NCI-H1417 (cell line): Measurements from ENCODE around the gene KLHL29.

Experiments
- DNase-seq, 3 experiments: peaks; one replicate each; lab custom pipeline; 2025; lab: John Stamatoyannopoulos, UW

KLHL29 gene

GRCh38 chr2:23681356-23682140 is 296.6 kb downstream of the KLHL29 start:
- peak in 2 of 3 experiments; percentile 29 to 30 for DNase-seq

DNA sequence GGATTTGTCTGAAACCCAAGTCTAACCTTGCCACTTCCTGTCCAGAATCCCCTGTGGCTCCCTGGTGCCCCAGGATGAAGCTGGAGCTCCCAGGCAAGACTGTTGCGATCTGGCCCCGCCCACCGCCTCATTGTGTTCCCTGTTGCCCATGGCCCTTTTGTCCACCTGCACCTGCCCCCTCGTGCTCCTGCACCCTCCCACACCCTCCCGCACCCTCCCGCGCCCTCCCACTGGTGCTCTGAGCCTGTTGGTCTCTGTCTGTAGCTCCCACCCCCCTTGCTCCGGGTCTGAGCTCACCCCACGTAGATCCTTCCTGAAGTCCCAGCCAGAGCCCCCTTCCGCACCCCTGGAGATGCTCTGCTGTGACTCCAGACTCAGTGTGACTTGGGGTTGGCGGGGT is 297.5 kb downstream of the KLHL29 start:
- no peak for DNase-seq

DNA sequence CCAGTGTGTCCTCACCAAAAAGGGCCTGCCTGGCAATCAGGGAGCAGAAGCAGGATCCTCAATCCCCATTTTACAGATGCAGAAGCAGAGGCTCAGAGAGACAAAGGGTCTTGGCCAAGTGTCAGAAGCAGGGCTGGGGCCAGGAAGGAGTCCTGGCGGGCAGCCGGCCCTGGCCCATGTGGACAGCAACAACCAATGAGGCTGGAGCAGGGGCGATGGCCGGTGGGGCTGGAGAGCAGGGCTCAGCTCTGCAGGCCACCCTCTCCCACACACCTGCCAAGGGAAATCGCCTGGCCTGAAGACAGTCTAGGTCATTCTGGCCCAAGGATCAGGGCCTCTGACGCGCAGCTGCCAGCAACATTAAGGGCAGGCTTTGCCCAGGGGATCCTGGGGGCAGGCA is 298.0 kb downstream of the KLHL29 start:
- no peak for DNase-seq

DNA sequence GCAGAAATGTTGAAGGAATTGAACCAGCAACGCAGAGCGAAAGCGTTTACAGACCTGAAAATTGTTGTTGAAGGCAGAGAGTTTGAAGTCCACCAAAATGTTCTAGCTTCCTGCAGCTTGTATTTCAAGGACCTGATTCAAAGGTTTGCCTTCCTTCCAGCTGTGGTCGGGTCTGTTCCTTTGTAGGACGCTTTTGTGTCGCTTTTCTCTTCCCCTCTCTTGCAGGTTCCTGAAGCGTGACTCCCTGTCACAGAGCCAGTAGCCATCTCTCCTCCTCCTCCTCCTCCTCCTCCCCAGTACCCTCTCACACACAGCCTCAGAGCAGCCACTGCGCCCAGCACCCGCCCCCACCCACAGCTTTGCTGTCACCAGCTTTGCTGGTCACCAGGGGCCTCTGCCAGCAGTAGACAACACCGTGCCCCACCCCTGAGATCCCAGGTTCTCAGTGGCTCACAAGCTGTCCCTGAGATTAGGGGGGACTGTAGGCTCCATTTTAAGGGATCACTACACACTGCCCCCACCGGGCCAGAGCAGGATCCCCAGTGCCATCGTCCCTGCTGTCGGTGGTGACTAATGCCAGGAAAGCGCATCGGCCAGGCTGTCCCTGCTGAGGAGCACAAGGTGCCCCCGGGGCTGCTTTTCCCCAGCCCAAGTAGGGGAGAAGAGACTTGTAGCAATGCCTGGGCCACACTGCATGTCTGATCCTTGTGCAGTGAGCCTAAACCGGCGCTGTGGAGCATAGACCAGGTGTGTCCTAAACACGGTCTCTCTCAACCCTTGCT is 299.6 kb downstream of the KLHL29 start:
- DNase-seq = no peak

DNA sequence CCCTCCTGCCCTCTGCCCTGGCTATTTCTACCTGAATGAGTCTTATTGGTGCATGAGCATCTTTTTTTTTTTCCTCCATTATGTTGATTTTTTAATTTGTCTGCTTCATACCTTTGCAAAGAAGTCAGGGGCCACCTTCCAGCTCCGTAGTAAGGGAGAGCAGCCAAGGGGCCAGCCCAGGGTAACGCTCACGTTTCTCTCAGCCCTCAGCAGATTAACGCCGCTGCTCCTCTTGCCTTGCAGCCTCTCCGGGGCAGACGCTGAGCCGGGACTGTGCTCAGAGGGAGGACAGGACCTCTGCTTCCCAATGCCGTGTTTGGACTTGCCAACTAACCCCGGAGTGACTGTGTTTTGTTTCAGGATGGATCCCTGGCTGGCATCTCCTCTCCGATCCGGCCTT is 300.2 kb downstream of the KLHL29 start:
- no peak for DNase-seq

- no peak for DNase-seq
Observed at GRCh38 chr2:23685706-23686105, 300.7 kb downstream of the KLHL29 start.

GRCh38 chr2:23686405-23687029 is 301.5 kb downstream of the KLHL29 start:
- no peak for DNase-seq

DNA sequence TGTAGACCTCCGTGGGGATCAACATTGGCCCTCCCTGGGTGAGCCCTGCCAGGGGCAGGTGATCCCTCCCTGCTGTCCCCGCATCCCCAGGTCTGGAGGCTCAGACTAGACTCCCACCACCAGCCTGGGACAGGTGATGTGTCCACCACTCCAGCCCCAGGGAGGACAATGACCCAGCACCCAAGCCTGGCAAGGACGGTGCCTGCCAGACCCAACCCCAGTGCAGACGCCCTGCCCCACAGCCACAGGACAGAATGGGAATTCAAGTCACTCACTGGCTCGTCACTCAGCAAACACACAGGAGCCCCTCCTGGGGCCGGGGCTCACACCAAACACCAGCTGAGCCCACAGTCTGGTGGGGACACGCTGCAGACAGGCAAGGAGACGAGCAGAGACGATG is 302.2 kb downstream of the KLHL29 start:
- DNase-seq = no peak

DNA sequence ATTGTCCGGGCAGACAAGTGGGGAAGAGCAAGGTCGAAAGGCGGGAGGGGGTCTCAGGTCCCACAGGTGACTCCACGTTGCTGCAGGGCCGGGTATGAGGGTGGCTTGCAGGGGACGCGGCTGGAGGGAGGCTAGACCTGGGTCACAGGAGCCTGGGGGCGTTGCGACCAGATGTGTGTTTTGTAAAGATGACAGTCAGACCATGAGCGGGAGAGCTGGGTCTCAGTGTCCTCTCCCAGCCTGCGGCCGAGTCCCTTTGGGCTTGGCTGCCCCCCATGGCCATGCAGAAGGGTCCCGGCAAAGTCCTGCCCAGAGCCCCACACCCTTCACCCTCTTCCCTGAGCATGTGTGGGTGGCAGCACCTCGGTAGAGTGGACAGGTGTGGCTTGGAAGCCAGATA is 302.7 kb downstream of the KLHL29 start:
- no peak for DNase-seq

GRCh38 chr2:23688486-23689130 is 303.6 kb downstream of the KLHL29 start:
- no peak for DNase-seq

GRCh38 chr2:23689131-23689700 is 304.2 kb downstream of the KLHL29 start:
- DNase-seq = no peak

GRCh38 chr2:23689891-23690290 is 304.9 kb downstream of the KLHL29 start:
- DNase-seq = no peak

DNA sequence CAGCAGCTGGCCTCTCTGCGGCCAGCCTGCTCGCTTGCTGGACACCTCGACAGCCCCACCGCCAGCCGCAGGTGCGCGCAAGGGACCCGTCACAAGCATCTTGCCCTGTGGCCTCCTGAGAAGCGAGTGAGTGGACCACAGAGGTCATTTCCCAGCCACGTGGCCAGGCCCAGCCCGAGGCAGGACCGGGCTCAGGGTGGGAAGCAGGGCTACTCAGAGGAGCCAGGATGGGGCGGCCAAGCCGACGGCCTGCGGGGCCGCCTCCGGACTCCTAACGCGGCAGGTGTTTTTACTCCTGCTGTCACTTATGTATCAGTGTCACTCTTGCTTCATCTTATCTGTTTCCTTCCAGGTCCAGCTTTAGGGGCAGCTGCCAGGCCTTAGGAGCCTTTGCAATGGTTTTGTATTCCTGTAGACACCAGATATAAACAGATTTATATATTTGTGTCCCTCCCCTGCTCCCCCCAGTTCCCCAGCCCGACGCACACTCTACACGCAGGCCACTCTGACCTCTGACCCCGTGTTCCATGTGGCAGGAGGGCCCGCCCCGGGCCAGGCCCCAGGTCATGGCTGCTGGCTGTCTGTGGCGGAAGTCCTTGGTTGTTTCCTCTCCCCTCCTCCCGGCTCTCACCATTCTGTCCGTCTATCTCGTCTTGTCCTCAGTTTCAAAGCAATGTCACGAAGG is 305.6 kb downstream of the KLHL29 start:
- no peak for DNase-seq

DNA sequence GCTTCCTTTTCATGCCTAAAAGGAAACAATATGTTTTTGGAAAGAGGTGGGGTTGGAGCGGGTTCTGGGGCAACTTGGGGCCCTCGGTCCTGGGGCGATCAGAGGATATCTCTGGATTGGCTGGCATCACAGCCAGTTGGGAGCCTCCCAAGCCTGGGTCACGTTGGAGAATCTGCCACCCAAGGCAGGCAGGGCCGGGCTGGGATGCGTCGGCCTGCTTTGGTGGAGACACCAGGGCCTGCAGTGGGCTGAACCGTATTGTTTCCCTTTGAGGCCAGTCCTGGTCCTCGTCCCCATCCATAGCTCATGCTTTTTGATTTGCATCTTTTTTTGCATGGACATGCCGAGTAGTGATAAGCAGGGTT is 306.1 kb downstream of the KLHL29 start:
- no peak for DNase-seq

DNA sequence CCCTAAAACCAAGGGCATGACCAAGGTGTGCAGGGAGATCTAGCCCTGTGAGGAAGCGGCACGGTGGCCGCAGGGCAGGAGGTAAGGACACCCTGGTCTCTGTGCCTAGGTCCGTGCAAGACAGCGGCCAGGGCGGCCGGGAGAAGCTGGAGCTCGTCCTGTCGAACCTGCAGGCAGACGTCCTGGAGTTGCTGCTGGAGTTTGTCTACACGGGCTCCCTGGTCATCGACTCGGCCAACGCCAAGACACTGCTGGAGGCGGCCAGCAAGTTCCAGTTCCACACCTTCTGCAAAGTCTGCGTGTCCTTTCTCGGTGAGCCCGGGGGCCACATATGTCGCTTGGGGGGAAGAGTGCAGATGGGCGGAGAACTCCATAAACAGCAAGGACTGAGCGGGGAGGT is 306.6 kb downstream of the KLHL29 start:
- no peak for DNase-seq

DNA sequence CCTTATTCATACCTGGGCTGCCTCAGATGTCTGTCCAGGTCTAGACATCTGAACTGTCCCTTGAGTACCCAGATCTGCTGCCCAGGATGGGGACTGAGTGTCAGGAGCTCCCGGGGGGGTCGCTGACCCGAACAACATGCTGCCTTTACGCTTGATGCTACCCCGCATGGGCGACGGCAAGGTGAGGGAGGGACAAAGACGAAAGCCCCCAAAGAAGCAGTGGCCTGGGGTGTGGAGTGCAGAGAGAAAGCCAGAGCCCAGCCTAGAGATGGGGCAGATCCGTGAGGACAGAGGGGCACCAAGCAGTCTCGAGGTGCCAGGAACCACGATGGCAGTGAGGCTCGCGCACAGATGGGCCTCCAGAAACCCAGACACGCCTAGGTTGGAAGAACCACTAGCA is 307.3 kb downstream of the KLHL29 start:
- no peak for DNase-seq

DNA sequence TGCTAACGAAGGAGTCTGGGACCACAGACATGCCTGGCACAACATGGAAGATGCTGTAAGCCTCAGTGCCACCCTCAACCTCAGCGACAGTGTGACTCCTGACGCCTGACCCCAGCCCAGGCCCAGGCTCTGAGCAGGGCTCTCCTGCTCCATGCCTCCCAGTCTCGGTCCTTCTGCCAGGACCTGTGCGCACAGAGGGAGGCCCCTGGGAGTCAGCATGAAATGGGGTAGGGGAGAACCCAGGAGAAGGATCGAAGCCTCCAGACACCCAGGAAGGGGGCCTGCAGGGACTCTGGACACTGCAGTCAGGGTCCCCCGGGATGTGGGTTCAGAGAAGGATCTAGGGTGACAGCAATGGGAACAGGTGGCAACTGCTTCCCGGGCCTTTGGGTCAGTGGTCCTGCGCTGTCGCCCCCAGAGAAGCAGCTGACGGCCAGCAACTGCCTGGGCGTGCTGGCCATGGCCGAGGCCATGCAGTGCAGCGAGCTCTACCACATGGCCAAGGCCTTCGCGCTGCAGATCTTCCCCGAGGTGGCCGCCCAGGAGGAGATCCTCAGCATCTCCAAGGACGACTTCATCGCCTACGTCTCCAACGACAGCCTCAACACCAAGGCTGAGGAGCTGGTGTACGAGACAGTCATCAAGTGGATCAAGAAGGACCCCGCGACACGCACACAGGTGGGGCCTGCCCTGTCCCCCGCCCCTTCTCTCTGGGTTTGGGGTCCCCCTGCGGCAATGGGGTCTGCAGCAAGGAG is 308.0 kb downstream of the KLHL29 start:
- DNase-seq = no peak

GRCh38 chr2:23693606-23693951 is 308.6 kb downstream of the KLHL29 start:
- no peak for DNase-seq

GRCh38 chr2:23694058-23695045 is 309.4 kb downstream of the KLHL29 start:
- DNase-seq = no peak
